ENCODE results near the gene LTBP3.

- TF ChIP-seq CTCF (IDR thresholded peaks at IDR 0.05; ENCODE audit: poor library complexity, severe bottlenecking) (no peak), TAF1 (IDR thresholded peaks at IDR 0.05; ENCODE audit: low read depth) (no peak), REST (IDR thresholded peaks at IDR 0.05; ENCODE audit: borderline replicate concordance) (no peak), RAD21 (conservative IDR thresholded peaks at IDR 0.05) (no peak), EZH2 (IDR thresholded peaks at IDR 0.05; ENCODE audit: borderline replicate concordance, insufficient read depth, low read length, poor library complexity, severe bottlenecking) (no peak), POLR2AphosphoS5 (IDR thresholded peaks at IDR 0.05) (no peak), EP300 (conservative IDR thresholded peaks at IDR 0.05; ENCODE audit: poor library complexity, severe bottlenecking) (no peak), MXI1 (conservative IDR thresholded peaks at IDR 0.05; ENCODE audit: poor library complexity, severe bottlenecking) (no peak), SMC3 (conservative IDR thresholded peaks at IDR 0.05; ENCODE audit: poor library complexity) (no peak)
Observed at GRCh38 chr11:65596520-65596919, 38.4 kb upstream of the LTBP3 start.

Measured in neural cell (in vitro differentiated cells).